Cardiac muscle cell (in vitro differentiated cells and primary cell): ENCODE data around the gene ARL14. TPM values are rescaled to one million over a fixed set of nuclear protein-coding genes. Genes with fewer than 3 reads are reported as not detected.

Experiments
- DNase-seq, 2 donors: peaks; one replicate each; pipeline versions ENCODE4 v3.0.0 to v3.0.0-alpha.2; 2010 to 2017; ENCODE audit warnings: low read depth in 1 of 2, low spot score in 1 of 2
- H3K27ac ChIP-seq: fragments of 200-600 bp; sonication (generic); 2 replicates; pipeline ENCODE4 v1.5.1; 2016
- H3K27me3 ChIP-seq: fragments of 200-600 bp; sonication (generic); 2 replicates; pipeline ENCODE4 v1.6.0; 2016; ENCODE audit warnings: control low read depth
- H3K36me3 ChIP-seq: fragments of 200-600 bp; sonication (generic); 2 replicates; pipeline ENCODE4 v1.5.1; 2016; ENCODE audit warnings: control low read depth
- H3K4me1 ChIP-seq: fragments of 200-600 bp; sonication (generic); 2 replicates; pipeline ENCODE4 v1.8.1; 2017; ENCODE audit warnings: low read depth, mild to moderate bottlenecking, mixed run types
- H3K4me3 ChIP-seq: fragments of 200-600 bp; sonication (generic); 2 replicates; pipeline ENCODE4 v1.5.1; 2016; ENCODE audit warnings: mild to moderate bottlenecking
- H3K9me3 ChIP-seq: fragments of 200-600 bp; sonication (generic); 2 replicates; pipeline ENCODE4 v1.5.1; 2017; ENCODE audit warnings: low read depth, mild to moderate bottlenecking, control low read depth
- CTCF ChIP-seq: IDR thresholded peaks from 2 replicates; pipeline ENCODE4 v1.5.1; 2012; ENCODE audit warnings: low read depth, mild to moderate bottlenecking, low read length
- polyA plus RNA-seq: library from polyadenylated mRNA; unstranded; fragments of >200 nt; fragmentation: Nextera tagmentation; extraction: Ambion mirVana; gene quantifications from 2 replicates; pipeline ENCODE4 v1.2.1, GENCODE V29; 2016
- total RNA-seq: library from RNA; depleted of rRNA; stranded (reverse); fragments of >200 nt; gene quantifications from 2 replicates; pipeline ENCODE4 v1.2.3, GENCODE V29; 2016

ARL14 gene
- total and polyA plus RNA-seq, 2 experiments from 2014 or later, result not detected

GRCh38 chr3:160694345-160694744, 17.4 kb downstream of the ARL14 start:
- Histone ChIP-seq H3K4me1 (peaks cover 12% of the 10 kb centered on the region), H3K27ac (no peak overlapping the region), H3K27me3 (no peaks in the 10 kb centered on the region), H3K36me3 (no peaks in the 10 kb centered on the region), H3K4me3 (no peak overlapping the region), H3K9me3 (no peaks in the 10 kb centered on the region)
- DNase-seq, result no peak
- TF ChIP-seq CTCF, result no peak

GRCh38 chr3:160695003-160695402, 18.0 kb downstream of the ARL14 start:
- H3K4me3 ChIP-seq, result no peak overlapping the region
- no peak overlapping the region for H3K27ac ChIP-seq
- no peaks in the 10 kb centered on the region for H3K27me3 ChIP-seq
- no peak for TF ChIP-seq CTCF
- H3K36me3 ChIP-seq, result no peaks in the 10 kb centered on the region
- H3K9me3 ChIP-seq, result no peaks in the 10 kb centered on the region
- DNase-seq, result no peak
- peaks cover 12% of the 10 kb centered on the region for H3K4me1 ChIP-seq

GRCh38 chr3:160695915-160696327, 19.0 kb downstream of the ARL14 start:
- H3K9me3 ChIP-seq, result no peaks in the 10 kb centered on the region
- peaks cover 12% of the 10 kb centered on the region for H3K4me1 ChIP-seq
- DNase-seq, result peak in 1 of 2 donors; percentile 16
- no peak for TF ChIP-seq CTCF
- H3K27ac ChIP-seq, result no peak overlapping the region
- H3K4me3 ChIP-seq, result no peak overlapping the region
- H3K36me3 ChIP-seq, result no peaks in the 10 kb centered on the region
- no peaks in the 10 kb centered on the region for H3K27me3 ChIP-seq

GRCh38 chr3:160697637-160698380, 20.8 kb downstream of the ARL14 start:
- Histone ChIP-seq H3K27ac (no peak overlapping the region), H3K9me3 (no peaks in the 10 kb centered on the region), H3K4me1 (peaks cover 12% of the 10 kb centered on the region), H3K4me3 (no peak overlapping the region), H3K36me3 (no peaks in the 10 kb centered on the region), H3K27me3 (no peaks in the 10 kb centered on the region)
- peak in 1 of 2 donors; percentile 59 for DNase-seq
- no peak for TF ChIP-seq CTCF

- no peaks in the 10 kb centered on the region for H3K9me3 ChIP-seq
- H3K27me3 ChIP-seq, result no peaks in the 10 kb centered on the region
- no peak for DNase-seq
- H3K4me3 ChIP-seq, result no peak overlapping the region
- no peaks in the 10 kb centered on the region for H3K36me3 ChIP-seq
- H3K27ac ChIP-seq, result no peak overlapping the region
- TF ChIP-seq CTCF, result no peak
- peaks cover 12% of the 10 kb centered on the region for H3K4me1 ChIP-seq
Observed at GRCh38 chr3:160698599-160699195, 21.7 kb downstream of the ARL14 start.
